Osteoblast (primary cell): ENCODE measurements around the gene MFSD6. TPM values are rescaled to one million over a fixed set of nuclear protein-coding genes. Genes with fewer than 3 reads are reported as not detected.

Experiments used
- DNase-seq: peaks from one replicate; pipeline ENCODE4 v3.0.0; 2011; ENCODE audit warnings: low spot score, mixed read lengths; ENCODE audit not compliant: insufficient read length; ENCODE audit errors: missing footprints
- H2AFZ ChIP-seq: 2 replicates; pipeline ENCODE4 v1.6.0; 2011; ENCODE audit warnings: mild to moderate bottlenecking, low read length
- H3K27ac ChIP-seq: 2 replicates; pipeline ENCODE4 v1.5.1; 2011; ENCODE audit warnings: mild to moderate bottlenecking, low read depth, low read length, moderate library complexity
- H3K27me3 ChIP-seq: 2 replicates; pipeline ENCODE4 v1.6.0; 2012; ENCODE audit warnings: mild to moderate bottlenecking, control low read depth, inconsistent platforms, low read length, moderate library complexity; ENCODE audit not compliant: insufficient read depth
- H3K36me3 ChIP-seq: 2 replicates; pipeline ENCODE4 v1.5.1; 2011; ENCODE audit warnings: mild to moderate bottlenecking, low read length, control low read depth, moderate library complexity; ENCODE audit not compliant: insufficient read depth
- H3K4me1 ChIP-seq: 2 replicates; pipeline ENCODE4 v1.5.1; 2011; ENCODE audit warnings: mild to moderate bottlenecking, low read length, control low read depth, moderate library complexity; ENCODE audit not compliant: insufficient read depth
- H3K4me2 ChIP-seq: 2 replicates; pipeline ENCODE4 v1.6.0; 2011; ENCODE audit warnings: mild to moderate bottlenecking, low read length; ENCODE audit not compliant: insufficient read depth
- H3K4me3 ChIP-seq: fragments of 200-600 bp; sonication (generic); 3 replicates; pipeline ENCODE4 v1.5.1; 2012; ENCODE audit warnings: mild to moderate bottlenecking, low read length, inconsistent platforms; ENCODE audit not compliant: insufficient read depth
- H3K79me2 ChIP-seq: 2 replicates; pipeline ENCODE4 v1.6.0; 2012; ENCODE audit warnings: mild to moderate bottlenecking, low read length, control low read depth, inconsistent platforms; ENCODE audit not compliant: insufficient read depth
- H3K9me3 ChIP-seq: 2 replicates; pipeline ENCODE4 v1.5.1; 2011; ENCODE audit warnings: low read depth, low read length, control low read depth
- H4K20me1 ChIP-seq: 2 replicates; pipeline ENCODE4 v1.6.0; 2012; ENCODE audit warnings: mild to moderate bottlenecking, low read length, control low read depth; ENCODE audit not compliant: insufficient read depth
- CTCF ChIP-seq: IDR thresholded peaks from 2 replicates; pipeline ENCODE4 v1.5.1; 2011; ENCODE audit warnings: mild to moderate bottlenecking, low read depth, low read length, moderate library complexity; ENCODE audit errors: extremely low read depth
- total RNA-seq: library from RNA; depleted of rRNA; stranded (reverse); fragments of >200 nt; gene quantifications from 2 replicates; pipeline ENCODE4 v1.2.3, GENCODE V29; 2012

The MFSD6 gene
- total RNA-seq, 1 donor = 11.2 TPM

GRCh38 chr2:190468814-190469569 lies 60.8 kb downstream of the MFSD6 start:
- no peak overlapping the region for H2AFZ ChIP-seq
- no peaks in the 10 kb centered on the region for H3K27me3 ChIP-seq
- no peaks in the 10 kb centered on the region for H3K79me2 ChIP-seq
- peak overlapping the region; percentile 34 for H3K4me2 ChIP-seq
- DNase-seq = peak; percentile 92
- H3K27ac ChIP-seq = peak overlapping the region; percentile 88
- no peaks in the 10 kb centered on the region for H3K36me3 ChIP-seq
- H4K20me1 ChIP-seq = no peaks in the 10 kb centered on the region
- no peak for TF ChIP-seq CTCF
- H3K9me3 ChIP-seq = no peaks in the 10 kb centered on the region
- H3K4me3 ChIP-seq = no peak overlapping the region
- peaks cover 43% of the 10 kb centered on the region for H3K4me1 ChIP-seq

- Histone ChIP-seq H3K27ac (peak overlapping the region; percentile 88), H3K27me3 (no peaks in the 10 kb centered on the region), H3K36me3 (no peaks in the 10 kb centered on the region), H3K9me3 (no peaks in the 10 kb centered on the region), H3K4me2 (peak overlapping the region; percentile 34), H3K4me3 (no peak overlapping the region), H3K79me2 (no peaks in the 10 kb centered on the region), H4K20me1 (no peaks in the 10 kb centered on the region), H2AFZ (peak overlapping the region; percentile 51), H3K4me1 (peaks cover 43% of the 10 kb centered on the region)
- DNase-seq = no peak
- no peak for TF ChIP-seq CTCF
Measured at GRCh38 chr2:190469771-190470170, 61.6 kb downstream of the MFSD6 start.

DNA sequence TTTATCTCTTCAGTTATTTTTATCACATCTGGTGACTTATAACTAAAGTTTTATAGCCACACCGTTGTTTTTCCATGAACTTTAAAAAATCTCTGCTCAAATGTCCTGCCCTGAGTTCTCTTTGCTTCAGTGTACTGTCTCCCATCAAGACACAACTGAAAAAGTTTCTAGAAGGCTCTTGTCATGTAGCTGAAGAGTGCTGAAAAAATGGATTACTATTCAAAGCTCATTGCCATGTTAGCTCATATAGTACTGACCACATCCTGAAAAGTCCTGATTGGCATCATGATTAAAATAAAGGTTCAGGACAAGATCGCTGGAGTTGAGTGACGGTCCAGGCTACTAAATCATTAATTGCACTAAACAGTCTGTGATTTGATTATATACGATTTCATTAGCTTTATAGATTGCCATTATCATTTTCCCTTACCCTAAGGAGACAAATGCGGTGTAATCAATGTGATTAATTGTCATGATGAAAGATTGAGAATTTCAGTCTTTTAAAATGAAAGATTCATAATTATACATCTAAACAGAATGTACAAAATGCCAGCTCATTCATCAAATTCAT lies 62.2 kb downstream of the MFSD6 start:
- Histone ChIP-seq H3K9me3 (no peaks in the 10 kb centered on the region), H3K79me2 (no peaks in the 10 kb centered on the region), H3K4me2 (no peak overlapping the region), H2AFZ (no peak overlapping the region), H3K36me3 (no peaks in the 10 kb centered on the region), H3K4me3 (no peak overlapping the region), H3K4me1 (peaks cover 43% of the 10 kb centered on the region), H3K27ac (peak overlapping the region; percentile 88), H4K20me1 (no peaks in the 10 kb centered on the region), H3K27me3 (no peaks in the 10 kb centered on the region)
- no peak for TF ChIP-seq CTCF
- no peak for DNase-seq

GRCh38 chr2:190477661-190478454 lies 69.7 kb downstream of the MFSD6 start:
- DNase-seq = no peak

More at GRCh38 chr2:190477661-190478454, 69.7 kb downstream of the MFSD6 start:
- Histone ChIP-seq H3K27ac (no peak overlapping the region), H3K27me3 (no peaks in the 10 kb centered on the region), H3K9me3 (no peaks in the 10 kb centered on the region), H3K36me3 (no peaks in the 10 kb centered on the region), H4K20me1 (no peaks in the 10 kb centered on the region), H2AFZ (no peak overlapping the region), H3K4me2 (peak overlapping the region; percentile 28), H3K4me1 (peaks cover 2% of the 10 kb centered on the region), H3K79me2 (no peaks in the 10 kb centered on the region), H3K4me3 (no peak overlapping the region)
- no peak for TF ChIP-seq CTCF
